Diencephalon (tissue), 1 donor: Measurements from ENCODE around the gene SERTAD2. TPM values are rescaled to one million over a fixed set of nuclear protein-coding genes. Genes with fewer than 3 reads are reported as not detected.

Experiments
- total RNA-seq: library from RNA; depleted of rRNA; stranded (reverse); fragments of >200 nt; gene quantifications from one replicate; pipeline ENCODE4 v1.2.3, GENCODE V29; 2014

Gene SERTAD2, protein sequence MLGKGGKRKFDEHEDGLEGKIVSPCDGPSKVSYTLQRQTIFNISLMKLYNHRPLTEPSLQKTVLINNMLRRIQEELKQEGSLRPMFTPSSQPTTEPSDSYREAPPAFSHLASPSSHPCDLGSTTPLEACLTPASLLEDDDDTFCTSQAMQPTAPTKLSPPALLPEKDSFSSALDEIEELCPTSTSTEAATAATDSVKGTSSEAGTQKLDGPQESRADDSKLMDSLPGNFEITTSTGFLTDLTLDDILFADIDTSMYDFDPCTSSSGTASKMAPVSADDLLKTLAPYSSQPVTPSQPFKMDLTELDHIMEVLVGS
- total RNA-seq: 4.2 TPM

DNA sequence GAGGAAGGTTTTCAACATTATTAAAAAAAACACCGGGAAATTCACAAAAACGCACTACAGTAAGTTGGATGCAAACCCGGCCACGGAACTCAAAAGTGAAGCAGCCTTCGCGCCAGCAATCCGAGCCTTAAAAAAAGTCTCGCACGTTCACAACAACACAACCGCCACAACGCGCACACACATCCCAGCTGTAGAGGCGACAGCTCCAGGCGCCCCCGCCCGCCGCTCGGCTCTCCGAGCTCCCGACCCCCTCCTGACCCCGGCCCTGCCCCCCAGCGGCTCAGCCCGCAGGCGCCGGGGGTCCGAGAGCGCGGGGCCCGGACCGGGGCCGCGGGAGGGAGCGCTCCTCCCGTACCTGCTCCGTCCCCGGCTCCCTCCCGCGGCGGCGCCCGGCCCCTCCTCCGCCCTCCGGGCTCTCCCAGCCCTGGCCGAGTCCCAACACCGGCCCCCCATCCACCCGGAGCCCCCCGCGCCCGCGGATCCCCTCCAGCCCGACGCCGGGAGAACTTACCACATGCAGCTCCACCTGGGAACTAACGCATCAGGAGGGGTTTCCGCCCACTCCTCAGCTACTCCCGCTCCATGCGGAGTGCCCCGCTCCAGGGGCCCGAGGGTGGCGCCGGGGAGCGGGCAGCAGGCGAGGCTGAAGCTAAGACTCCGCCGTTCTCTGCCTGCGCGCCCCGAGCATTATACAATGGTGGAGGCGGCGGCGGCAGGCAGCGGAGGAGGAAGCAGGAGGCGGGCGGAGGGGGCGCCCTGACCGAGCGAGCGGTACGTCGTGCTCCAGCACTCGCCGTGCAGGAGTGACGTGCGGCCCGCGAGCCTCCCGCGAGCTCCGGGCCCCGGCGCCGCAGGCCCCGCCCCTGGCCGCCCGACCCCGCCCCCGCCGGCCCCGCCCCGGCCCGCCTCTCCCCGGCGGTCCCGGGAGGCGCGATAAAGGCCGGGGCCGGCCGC, at the start of gene SERTAD2:
SERTAD2 (minus strand) TSS at position 805 of the 954 bp plus-strand sequence. CDS start 17,042 bp downstream, outside the sequence.

Other genes starting within 250 kb of the SERTAD2 start
- gene LGALSL, start 199.8 kb downstream of the SERTAD2 start, total RNA-seq: 48.9 TPM
- 88.1 TPM for gene AFTPH, start 129.6 kb downstream of the SERTAD2 start, total RNA-seq